Stimulated activated CD8-positive, alpha-beta memory T cell treated with anti-CD3 and anti-CD28 coated beads, Interleukin-7, amount 100 ng/mL, for 4 hours (primary cell): ENCODE data around the gene ZNF768.
"Not testable (repeated sequence)": the region's sequence is repeated elsewhere in the genome, so short reads cannot be mapped to it uniquely, and the experiment has no call there.

Experiments used
- DNase-seq, 2 donors: peaks; one replicate each; pipeline ENCODE4 v3.0.0-alpha.2; 2020; ENCODE audit warnings: low read depth in 2 of 2

The ZNF768 gene

DNA sequence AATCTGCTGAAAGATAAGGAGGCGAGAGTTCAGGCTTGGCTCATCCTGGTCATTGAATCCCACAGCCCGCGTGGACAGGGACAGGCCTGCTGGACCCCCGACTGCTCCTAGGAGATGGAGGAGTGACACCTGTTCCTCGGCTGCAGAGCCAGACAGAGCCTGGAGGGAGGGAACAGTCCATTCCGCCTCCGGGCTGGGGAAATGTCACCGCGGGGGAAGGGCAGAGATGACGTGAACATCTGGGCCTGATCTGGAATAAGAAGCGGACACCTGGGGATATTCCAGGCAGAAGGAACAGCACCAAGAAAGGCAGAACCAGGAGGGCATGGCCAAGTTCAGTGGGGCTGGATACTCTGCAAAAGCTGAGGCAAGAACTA, 6.8 kb upstream of the ZNF768 start:
- no peak for DNase-seq

DNA sequence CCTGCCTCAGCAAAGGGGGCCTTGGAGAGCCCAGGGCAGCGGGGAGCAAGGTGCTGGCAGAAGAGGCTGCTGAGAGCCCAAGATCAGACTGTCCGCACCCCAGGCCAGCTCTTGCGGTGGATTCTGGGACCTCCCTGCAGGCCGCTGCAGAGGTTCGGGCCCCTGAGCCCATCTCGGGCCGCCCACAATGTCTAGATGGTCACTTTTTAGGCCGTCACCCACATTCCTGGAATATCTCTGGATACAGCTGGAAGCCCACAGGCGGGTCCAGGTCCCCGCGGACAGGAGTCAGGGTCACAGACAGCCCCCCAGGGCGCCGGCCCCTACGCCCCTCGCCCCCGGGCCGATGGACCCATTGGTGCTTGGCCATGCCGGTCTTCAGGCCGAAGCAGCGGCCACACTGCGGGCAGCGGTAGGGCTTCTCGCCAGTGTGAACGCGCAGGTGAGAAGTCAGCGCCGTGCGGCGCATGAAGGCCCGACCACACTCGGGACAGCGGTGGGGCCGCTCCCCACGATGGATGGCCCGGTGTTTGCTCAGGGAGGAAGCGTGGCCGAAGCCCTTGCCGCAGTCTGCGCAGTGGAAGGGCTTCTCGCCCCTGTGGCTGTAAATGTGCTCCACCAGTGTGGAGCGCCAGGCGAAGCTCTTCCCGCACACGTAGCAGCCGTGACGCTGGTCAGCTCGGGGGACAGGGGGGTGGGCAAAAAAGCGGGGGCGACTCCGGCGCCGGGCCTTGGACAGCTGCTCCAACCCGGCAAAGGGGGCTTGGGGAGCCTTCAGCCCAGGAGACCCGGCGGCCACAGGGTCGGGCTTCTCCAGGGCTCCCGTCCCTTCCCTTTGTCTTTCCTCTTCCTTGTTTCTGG, 6.1 kb upstream of the ZNF768 start:
- DNase-seq = no peak

DNA sequence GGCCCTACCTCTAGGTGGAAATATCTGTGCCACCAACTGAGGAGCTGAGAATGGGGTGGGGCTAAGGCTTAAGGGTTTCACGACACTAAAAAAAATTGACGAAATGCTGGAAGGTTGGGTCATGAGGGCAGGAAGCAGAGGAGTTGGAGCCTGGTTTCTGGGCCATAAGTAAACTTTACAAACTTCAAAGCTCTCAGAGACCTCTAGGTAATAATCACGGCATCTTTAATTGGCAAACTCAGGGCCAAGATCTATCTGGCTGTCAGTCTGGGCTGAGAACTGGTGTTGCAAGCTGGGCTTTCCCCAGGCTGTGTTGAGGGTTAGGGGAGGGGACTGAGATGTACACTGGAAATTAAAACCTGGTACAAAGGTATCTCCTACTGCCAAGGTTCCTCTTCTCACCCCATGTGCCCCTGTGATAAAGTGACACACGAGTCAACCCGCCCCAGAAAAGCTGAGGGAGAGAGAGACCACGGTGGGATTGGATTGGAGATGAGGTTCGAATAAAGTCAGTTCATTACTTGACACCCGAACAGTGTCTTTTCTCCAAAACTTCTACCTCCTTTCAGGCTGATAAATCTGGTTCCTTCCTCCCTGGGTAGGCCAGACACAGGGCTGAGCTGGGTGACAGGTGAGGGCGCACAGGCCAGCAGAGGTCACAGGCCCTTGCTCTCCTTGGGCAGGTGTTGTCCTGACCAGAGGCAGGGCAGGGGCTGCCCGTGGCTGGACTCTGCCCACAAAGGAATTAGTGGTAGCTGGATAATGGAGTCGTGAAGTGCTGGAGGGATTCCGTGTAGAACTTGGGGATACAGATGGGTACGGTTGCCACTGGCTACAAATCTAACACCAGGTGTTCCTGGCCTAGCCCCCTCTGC, 4.0 kb upstream of the ZNF768 start:
- DNase-seq = no peak

DNA sequence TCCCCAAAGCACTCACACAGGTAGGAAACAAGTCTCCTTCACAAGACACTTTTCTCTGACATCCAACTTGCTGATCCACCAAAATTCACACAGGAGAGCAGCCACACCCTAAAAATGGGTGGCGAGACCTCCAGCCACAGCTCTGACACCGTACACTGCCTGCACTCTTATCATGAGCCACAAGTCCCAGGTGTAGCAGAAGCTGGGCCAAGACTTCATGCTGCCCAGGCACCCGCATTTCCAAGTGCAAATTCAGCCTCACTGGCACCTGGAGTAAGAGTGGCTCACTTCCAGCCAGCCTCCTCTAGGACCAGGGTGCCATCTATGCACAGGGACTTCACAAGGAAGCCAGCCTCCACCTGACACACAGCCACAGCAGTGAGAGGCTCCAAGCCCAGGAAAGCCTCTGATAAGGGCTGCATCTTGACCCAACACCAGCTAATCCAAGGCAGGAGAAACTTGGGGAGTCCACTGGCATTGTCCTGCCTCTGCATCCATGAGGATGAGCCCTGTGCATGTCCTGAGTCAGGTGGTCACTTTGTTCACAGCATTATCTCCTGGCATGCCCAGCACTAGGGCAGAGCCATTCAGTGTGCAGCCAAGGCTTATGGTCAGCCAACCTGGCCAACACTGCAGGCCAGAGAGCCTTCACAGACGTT, 2.6 kb upstream of the ZNF768 start:
- DNase-seq = no peak

DNA sequence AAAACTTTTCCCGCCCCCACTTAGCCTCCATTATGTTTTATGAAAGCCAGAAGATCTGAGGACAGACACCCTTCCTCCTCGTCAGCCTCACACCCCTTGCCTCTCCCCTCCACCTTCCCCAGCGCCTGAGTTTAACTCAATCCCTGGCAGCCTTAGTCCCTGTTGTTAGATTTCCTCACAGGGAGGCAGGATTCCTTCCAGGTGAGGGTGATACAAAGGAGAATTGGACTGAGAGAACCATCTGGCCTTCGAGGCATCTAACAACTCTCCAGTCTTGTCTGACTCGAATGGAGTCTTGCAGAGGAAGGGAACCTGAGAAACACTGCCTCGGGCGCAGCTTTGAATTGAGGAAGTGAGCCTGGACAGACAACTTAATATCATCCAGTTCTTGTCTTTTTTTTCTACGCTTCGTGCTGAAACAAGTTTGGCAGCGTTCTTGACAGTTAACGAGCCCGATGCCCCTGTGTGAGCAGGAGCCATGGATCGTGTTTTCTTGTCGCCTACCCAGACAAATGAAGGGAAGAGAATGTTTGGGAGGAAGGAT, 1.3 kb upstream of the ZNF768 start:
- DNase-seq = no peak

DNA sequence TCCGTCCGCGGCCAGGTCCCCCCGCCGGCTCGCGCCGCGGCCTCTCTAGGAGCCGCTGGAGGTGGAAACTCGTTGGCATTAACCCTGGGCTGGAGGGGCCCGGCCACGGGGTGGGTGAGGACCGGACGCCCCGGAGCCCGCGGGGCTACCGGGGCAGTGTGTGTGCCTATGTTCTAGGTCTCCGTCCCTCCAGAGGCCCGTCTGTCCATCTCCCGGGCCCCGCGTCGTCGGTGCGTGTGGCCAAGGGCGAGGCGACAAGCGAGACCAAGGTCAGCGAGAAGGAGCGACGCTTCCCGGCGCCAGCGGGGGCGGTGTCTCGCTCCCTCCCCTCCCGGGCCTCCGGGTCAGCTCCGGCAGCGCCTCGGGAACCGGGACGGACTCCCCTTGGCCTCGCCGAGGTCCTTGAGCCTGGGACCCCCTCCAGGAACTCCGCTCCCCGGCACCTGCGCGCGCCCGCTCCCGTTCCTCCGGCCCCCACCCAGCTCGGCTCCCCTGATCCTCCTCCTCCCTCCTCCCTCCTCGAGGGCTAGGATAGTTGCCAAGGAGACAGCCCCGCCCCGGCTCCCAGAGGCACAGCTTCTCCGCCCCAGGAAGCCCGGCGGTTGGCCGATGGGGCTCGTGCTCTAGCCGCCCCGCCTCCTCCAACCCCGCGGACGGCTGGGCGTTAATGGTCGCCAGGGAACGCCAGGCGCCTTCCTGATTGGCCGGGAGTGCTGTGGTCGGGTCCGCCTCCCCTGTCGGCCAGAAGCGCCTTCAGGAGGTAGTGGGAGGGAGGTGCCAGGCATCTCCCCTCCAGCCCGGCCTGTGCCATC, 663 bp upstream of the ZNF768 start:
- peak; percentile 75 to 89 for DNase-seq

DNA sequence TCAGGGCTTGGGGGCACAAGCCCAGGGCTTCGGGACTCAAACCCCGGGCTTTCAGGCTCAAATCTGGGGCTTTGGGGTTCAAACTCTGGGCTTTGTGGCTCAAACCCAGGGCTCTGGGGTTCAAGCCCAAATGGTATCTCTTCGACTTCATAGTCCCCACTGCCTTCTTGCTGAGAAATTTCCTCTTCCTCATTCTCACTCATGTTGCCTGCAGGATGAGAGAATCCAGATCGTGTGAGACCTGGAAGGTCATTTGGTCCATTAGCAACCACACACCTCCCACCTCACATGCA, 576 bp downstream of the ZNF768 start:
- DNase-seq = no peak

DNA sequence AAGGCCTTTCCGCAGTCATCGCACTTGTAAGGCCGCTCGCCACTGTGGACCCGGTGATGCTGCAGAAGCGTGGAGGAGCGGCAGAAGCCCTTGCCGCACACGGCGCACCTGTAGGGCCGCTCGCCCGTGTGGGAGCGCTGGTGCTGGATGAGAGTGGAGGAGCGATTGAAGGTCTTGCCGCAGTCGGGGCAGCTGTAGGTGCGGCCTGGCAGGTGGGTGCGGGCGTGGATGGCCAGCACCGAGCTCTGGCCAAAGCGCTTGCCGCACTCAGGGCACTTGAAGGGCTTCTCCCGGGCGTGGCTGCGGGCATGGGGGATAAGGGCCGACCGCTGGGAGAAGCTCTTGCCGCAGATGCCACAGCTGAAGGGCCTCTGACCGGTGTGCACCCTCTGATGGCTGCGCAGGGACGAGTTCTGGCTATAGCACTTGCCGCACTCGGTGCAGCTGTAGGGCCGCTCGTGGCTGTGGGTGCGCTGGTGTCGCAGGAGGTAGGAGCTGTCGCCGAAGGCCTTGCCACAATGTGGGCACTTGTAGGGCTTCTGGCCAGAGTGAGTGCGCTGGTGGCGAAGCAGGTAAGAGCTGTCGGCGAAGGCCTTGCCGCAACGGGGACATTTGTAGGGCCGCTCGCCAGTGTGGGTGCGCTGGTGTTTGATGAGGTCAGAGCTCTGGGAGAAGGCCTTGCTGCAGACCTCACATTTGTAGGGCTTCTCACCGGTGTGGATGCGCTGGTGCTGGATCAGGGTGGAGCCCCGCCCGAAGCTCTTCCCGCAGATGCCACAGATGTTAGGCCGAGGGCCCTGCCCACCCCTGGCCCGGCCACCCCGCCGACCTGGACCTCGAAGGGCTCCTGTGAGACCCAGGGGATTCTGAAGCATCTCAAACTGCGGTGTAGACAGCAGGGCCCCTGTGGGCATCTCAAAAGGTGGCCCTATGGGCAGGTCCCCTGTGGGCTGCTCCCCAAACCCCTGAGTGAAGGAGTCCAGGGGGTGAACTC, 1.5 kb downstream of the ZNF768 start:
- DNase-seq = no peak

DNA sequence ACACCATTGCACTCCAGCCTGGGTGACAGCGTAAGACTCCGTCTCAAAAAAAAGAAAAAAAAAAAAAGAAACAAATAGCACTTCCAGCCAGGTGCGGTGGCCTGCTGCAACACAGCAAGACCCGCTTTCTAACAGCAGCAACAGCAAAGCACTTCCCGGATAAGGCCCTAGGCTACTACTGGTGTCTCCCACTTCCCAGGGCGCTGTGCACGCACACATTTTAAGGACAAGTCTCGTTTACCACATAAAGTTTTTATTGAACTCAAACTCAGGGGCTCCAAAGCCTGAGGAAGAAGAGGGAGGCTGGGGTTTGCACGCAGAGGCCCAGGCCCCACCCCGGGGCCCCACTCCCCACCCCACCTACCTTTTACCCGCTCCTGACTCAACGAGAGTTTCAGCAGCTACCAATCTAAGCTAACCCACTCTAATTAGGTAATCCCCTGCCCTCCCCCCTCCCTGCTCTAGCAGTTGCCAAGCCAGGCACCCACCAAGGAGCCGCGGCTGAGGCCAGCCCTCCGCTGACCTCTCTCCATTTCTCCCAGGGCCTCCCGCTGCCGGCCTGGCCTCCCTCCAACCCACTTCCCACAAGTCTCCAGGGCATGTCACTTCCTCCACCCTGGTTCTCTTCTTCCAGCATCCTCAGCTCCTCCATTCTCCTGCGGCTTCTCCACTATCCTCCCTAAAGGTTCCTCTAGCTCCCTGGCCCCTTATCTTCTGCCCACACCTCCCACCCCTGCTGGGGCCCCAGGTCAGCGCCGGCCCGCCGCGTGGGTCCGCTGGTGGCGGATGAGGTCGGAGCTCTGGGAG, 2.4 kb downstream of the ZNF768 start:
- no peak for DNase-seq

DNA sequence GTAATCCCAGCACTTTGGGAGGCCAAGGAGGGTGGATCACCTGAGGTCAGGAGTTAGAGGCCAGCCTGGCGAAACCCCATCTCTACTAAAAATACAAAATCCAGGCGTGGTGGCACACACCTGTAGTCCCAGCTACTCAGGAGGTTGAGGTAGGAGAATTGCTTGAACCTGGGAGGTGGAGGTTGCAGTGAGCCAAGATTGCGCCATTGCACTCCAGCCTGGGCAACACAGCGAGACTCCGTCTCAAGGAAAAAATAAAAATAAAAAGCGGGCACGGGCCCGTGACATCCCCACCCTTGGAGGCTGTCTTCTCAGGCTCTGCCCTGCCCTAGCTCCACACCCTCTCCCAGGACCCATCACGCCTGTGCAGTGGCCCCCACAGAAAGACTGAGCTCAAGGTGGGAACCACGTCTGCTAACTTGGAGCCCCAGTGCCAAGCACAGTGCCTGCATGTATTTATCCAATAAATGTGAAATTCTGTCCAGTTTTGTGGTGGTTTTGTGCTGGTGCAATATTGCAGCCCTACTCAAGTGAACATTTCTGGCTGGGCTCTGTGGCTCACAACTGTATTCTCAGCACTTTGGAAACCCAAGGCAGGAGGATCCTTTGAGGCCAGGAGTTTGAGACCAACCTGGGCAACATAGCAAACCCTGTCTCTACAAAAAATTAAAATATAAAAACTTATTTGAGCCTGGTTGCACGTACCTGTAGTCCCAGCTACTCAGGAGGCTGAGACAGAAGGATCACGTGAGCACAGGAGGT, 3.5 kb downstream of the ZNF768 start:
- not testable (repeated sequence) for DNase-seq

DNA sequence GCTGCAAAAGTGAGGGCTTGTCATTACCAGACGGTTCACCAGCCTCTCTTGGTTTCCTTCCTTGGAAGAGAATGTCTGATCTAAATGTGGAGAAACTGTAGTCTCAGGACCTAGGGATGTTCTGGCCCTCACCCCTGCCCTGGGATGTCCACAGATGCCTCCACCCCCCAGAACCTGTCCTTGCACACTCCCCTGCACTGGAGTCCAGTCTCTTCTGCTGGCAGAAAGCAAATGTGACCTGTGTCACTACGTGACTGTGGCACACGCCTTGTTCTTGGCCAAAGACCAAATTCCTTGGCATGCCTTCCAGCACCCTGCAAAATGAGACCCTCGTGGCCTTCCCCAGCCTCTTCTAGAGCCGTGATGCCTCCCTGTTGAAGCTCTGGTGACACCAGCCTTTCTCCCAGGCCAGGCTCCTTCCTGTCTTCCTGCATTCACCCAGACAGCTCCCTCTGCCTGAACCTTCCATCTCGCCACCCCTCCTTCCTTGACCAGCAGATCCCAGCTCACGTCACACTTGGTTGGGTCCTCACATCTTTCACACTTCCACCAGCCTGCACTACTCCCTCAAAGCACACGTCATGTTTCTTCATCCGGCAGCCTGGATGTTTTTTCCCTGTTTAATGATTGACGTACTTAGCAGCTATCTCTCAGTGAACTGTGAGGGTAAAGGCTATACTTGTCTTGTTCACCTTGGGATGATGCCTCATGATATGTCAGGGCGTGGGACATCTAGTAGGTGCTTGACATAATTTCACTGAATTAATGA, 4.3 kb downstream of the ZNF768 start:
- DNase-seq = no peak

DNA sequence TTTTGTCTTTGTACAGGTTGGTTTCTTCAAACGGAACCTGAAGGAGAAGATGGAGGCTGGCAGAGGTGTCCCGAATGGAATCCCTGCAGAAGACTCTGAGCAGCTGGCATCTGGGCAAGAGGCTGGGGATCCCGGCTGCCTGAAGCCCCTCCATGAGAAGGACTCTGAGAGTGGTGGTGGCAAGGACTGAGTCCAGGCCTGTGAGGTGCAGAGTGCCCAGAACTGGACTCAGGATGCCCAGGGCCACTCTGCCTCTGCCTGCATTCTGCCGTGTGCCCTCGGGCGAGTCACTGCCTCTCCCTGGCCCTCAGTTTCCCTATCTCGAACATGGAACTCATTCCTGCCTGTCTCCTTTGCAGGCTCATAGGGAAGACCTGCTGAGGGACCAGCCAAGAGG, 4.9 kb downstream of the ZNF768 start:
- no peak for DNase-seq

DNA sequence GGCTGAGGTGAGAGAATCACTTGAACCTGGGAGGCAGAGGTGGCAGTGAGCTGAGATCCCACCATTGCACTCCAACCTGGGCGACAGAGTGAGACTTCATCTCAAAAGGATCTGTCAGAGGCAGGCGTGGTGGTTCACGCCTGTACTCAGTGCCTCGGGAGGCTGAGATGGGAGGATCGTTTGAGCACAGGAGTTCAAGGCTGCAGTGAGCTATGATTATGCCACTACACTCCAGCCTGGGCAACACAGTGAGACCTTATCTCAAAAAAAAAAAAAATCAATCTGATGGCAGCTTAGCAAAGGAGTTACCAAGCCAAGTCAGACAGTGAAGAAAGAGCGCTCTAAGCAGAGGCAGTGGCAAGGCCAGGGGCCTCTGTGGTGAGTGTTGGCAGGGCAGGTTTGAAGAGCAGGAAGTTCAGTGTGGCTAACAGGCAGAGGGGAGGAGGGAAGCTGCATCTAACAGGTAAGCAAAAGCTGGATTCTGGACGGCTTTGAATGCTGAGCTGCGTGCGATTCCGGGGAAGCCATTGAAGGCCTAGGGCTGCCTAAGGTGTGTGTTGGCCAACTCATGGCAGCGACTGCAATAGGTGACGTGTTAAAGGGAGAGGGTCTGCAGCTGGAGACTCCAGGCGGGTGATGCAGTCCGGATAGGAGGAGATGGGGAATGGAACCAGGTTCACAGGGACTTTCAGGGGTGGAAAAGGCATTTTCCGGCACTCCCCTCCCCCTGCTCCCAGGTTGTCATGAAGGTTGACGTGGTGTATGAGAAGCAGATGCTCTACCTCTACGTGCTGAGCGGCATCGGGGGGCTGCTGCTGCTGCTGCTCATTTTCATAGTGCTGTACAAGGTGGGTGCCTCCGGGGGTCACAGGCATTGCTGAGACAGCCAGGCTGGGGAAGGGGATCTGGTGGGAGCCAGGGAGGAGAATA, 7.0 kb downstream of the ZNF768 start:
- no peak for DNase-seq

DNA sequence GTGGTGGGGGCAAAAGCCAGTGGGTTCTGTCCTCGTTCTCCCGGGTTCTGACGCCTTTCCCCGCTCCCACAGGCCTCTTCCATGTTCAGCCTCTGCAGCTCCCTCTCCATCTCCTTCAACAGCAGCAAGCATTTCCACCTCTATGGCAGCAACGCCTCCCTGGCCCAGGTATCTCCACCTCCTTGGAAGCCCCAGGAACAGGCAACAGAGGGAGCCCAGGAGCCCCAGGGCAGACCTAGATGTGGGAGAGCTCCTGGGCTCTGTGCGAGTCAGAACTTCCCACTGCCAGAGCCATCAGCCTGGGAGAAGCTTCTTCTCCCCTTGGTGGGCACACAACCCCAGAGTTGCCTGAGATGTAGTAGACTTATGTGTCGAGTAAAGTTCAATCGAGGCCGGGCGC, 7.8 kb downstream of the ZNF768 start:
- DNase-seq = no peak

DNA sequence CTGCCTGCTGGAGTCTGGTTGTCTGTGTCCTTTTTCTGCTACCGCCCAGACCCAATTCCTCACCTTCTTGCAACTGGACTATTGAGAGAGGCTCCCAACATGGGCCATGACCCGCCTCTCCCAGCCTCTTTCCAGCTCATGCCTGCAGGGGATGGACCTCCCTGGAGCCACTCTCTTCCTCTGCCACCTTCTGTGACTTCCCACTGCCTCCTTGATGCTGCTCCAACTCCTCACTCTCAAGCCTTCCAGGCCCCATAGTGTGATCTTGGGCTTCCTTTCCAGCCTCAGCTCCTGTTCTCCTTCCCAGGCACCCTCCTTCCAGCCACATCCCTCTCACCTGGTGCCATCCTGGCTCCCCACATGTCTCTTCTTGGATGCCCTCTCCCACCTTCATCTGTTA, 11.1 kb downstream of the ZNF768 start:
- DNase-seq = no peak

DNA sequence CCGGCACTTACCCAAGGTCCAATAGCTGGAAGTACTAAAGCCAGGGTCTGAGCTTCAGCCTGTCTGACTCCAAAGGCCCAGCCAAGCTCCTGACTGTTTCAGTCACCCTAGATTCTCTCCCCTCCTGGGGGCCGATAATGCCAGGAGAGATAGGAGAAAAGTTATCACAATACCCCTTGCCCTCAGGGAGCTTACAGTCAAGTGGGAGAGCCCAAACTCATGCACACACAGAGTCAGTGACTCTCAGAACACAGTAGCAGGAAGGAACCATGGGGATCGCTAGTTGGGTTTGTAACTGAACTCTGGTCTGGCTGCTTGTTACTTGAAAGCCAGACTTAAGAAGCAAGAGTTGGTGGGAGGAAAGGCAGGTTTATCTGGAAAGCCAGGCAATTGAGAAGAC, 14.9 kb downstream of the ZNF768 start:
- DNase-seq = no peak
